Liver (tissue), 3 donors: ENCODE measurements around the gene NECTIN4.

Source experiments
- CTCF ChIP-seq: fragments of 150-350 bp; IDR thresholded peaks from 2 replicates; pipeline ENCODE4 v1.5.1; 2017; ENCODE audit warnings: improper control_type of control experiment, low read depth, low read length; ENCODE audit not compliant: missing input control
- FOXA1 ChIP-seq: IDR thresholded peaks from 2 replicates; pipeline ENCODE4 v1.6.1; 2016; ENCODE audit warnings: antibody characterized with exemption
- GABPA ChIP-seq, 2 donors: IDR thresholded peaks in 1 of 2; conservative IDR thresholded peaks in 1 of 2; 2 replicates each; pipeline ENCODE4 v1.6.1; 2016; ENCODE audit warnings: antibody characterized with exemption in 2 of 2, mild to moderate bottlenecking in 1 of 2, moderate library complexity in 1 of 2
- REST ChIP-seq: IDR thresholded peaks from 2 replicates; pipeline ENCODE4 v1.6.1; 2016; ENCODE audit warnings: antibody characterized with exemption, mild to moderate bottlenecking
- RXRA ChIP-seq, 2 donors: IDR thresholded peaks; 2 replicates each; pipeline ENCODE4 v1.6.1; 2017 to 2018; ENCODE audit warnings: antibody characterized with exemption in 2 of 2, mild to moderate bottlenecking in 1 of 2
- TAF1 ChIP-seq: conservative IDR thresholded peaks from 2 replicates; pipeline ENCODE4 v1.6.1; 2016; ENCODE audit warnings: antibody characterized with exemption, mild to moderate bottlenecking
- donor health status: healthy.
- donor health status: healthy.

DNA sequence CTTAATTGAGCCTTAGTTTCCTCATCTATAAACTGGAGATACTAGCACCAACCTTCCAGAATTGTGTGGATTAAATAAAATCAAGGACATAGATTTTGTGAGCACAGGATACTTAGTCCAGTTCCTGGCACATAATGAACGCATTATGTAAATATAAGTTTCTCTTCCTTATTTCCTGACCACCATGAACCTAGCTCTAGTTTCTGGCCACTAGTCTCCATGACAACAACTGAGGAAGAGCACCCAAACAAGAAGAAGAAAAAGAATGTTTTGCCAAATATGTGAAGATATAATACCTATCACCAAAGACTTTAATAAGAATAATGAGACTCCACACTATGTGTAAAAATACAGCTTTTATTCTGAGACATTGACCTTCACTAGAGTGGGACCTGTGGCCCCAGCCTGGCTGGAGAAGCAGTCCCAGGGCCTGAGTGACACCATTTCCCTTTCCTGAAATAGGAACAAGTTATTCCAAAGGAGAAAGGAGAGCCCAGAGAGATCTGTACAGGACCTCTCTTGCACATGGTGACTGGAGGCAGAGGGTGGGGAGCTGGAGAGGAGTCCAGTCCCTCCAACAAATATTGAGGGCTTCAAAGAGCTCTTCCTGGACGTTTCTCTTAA, 42.6 kb downstream of the NECTIN4 start:
- TF ChIP-seq REST (no peak), CTCF (no peak), TAF1 (no peak), GABPA (IDR thresholded peaks at IDR 0.05 in 1 of 2, conservative IDR thresholded peaks at IDR 0.05 in 1 of 2) (no peak), RXRA (IDR thresholded peaks at IDR 0.05) (no peak), FOXA1 (no peak)
